ENCODE data around the gene DNAJC9. TPM values are rescaled to one million over a fixed set of nuclear protein-coding genes. Genes with fewer than 3 reads are reported as not detected.

DNAJC9 gene
- total RNA-seq, 4 donors from 2014 or later, result 10.5 to 19.9 (median 17.4) TPM

GRCh38 chr10:73229567-73229966 lies 17.5 kb downstream of the DNAJC9 start:
- TF ChIP-seq CTCF (IDR thresholded peaks at IDR 0.05) (no peak), POLR2A (IDR thresholded peaks at IDR 0.05) (no peak)
- DNase-seq (ENCODE audit: low spot score in 2 of 2), result no peak
- intact Hi-C loops (cut with DNase I; ENCODE audit: low total_unique reads), result no loop called here
- WGBS, 2 donors, result 83 to 87% methylated on average over 6 of the region's 6 CpGs
- no peak overlapping the region for H3K4me3 ChIP-seq (ENCODE audit: low read depth, poor library complexity, severe bottlenecking)

DNA sequence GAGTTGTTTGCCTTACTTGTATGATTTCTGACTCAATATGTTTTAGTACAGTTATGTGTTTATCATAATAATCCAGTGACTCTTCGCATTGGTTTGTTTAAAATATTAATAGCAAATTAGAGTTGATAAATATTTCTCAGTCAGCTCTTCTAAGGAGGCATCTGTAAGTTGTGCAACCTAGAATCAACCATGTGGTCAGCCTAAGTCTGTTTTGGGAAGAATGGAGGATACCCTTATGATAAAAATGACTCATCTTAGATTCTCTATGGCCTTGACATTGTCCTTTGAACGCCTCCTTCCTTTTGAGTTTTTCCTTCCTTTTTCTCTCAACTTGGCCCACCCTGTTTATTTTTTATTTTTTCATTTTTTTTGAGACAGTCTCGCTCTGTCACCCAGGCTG lies 18.8 kb downstream of the DNAJC9 start:
- TF ChIP-seq CTCF (IDR thresholded peaks at IDR 0.05) (no peak), POLR2A (IDR thresholded peaks at IDR 0.05) (no peak)
- intact Hi-C loops (cut with DNase I; ENCODE audit: low total_unique reads), result no loop called here
- 83 to 98% methylated on average over 3 of the region's 3 CpGs for WGBS, 2 donors
- no peak overlapping the region for H3K4me3 ChIP-seq (ENCODE audit: low read depth, poor library complexity, severe bottlenecking)
- DNase-seq (ENCODE audit: low spot score in 2 of 2), result no peak

GRCh38 chr10:73226663-73227062 lies 20.4 kb downstream of the DNAJC9 start:
- intact Hi-C loops (cut with DNase I; ENCODE audit: low total_unique reads), result no loop called here
- TF ChIP-seq POLR2A (IDR thresholded peaks at IDR 0.05) (no peak), CTCF (IDR thresholded peaks at IDR 0.05) (no peak)
- no peak for DNase-seq (ENCODE audit: low spot score in 2 of 2)
- no peak overlapping the region for H3K4me3 ChIP-seq (ENCODE audit: low read depth, poor library complexity, severe bottlenecking)

DNA sequence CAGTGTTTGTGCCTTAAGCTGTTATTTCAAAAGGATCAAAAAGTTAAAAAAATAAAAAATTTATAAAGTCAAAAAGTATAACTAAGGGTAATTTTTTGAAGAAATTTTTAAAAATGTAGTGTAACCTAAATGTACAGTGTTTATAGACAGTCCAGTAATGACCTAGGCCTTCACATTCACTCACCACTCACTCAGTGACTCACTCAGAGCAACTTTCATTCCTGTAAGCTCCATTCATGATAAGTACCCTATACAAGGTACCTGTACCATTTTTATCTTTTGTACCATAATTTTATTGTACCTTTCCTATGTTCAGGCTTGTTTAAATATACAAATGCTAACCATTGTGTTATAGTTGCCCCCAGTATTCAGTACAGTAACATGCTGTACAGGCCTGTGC lies 21.5 kb downstream of the DNAJC9 start:
- no peak overlapping the region for H3K4me3 ChIP-seq (ENCODE audit: low read depth, poor library complexity, severe bottlenecking)
- intact Hi-C loops (cut with DNase I; ENCODE audit: low total_unique reads), result no loop called here
- TF ChIP-seq CTCF (IDR thresholded peaks at IDR 0.05), result no peak
- TF ChIP-seq POLR2A (IDR thresholded peaks at IDR 0.05), result no peak
- no peak for DNase-seq (ENCODE audit: low spot score in 2 of 2)

DNA sequence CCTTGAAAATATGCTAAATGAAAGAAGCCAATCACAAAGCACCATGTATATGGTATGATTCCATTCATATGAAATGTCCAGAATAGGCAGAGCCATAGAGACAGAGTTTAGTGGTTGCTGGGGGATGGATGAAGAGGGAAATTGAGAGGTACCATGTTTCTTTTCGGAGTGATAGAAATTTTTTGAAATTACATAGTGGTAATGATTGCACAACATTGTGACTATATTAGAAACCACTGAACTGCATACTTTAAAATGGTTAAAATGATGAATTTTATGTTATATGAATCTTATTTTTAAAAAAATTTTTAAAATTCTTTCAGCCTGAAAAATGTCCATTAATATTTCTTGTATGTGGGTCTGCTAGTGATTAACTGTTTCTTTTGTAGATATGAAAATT lies 26.1 kb downstream of the DNAJC9 start:
- WGBS, 2 donors, result 91 to 98% methylated on average over 1 of the region's 1 CpG
- intact Hi-C loops (cut with DNase I; ENCODE audit: low total_unique reads), result no loop called here
- H3K4me3 ChIP-seq (ENCODE audit: low read depth, poor library complexity, severe bottlenecking), result no peak overlapping the region
- TF ChIP-seq POLR2A (IDR thresholded peaks at IDR 0.05) (no peak), CTCF (IDR thresholded peaks at IDR 0.05) (no peak)
- DNase-seq (ENCODE audit: low spot score in 2 of 2), result no peak

DNA sequence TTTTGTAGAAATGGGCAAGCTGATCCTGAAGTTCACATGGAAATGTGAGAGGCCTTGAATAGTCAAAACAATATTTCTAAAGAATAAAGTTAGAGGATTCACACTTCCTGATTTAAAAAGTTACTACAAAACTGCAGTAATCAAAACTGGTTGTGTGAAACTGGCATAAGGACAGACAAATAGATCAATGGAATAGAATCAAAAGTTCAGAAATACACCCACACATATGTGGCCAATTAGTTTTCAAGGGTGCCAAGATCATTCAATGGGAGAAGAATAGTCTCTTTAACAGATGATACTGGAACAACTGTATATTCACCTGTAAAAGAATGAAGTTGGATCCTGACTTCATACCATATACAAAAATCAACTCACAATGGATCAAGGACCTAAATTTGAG lies 27.7 kb downstream of the DNAJC9 start:
- intact Hi-C loops (cut with DNase I; ENCODE audit: low total_unique reads), result no loop called here
- no peak for DNase-seq (ENCODE audit: low spot score in 2 of 2)
- no peak for TF ChIP-seq POLR2A (IDR thresholded peaks at IDR 0.05)
- TF ChIP-seq CTCF (IDR thresholded peaks at IDR 0.05), result no peak
- H3K4me3 ChIP-seq (ENCODE audit: low read depth, poor library complexity, severe bottlenecking), result no peak overlapping the region

Measured in lower leg skin (tissue), 4 donors.